CD4-positive, alpha-beta T cell treated with Interleukin-1 beta for 1 hour (primary cell): ENCODE measurements around the gene VIP.
"Not testable (repeated sequence)": the region's sequence is repeated elsewhere in the genome, so short reads cannot be mapped to it uniquely, and the experiment has no call there.

Experiments used
- DNase-seq, 2 donors: peaks; one replicate each; pipeline ENCODE4 v3.0.0-alpha.2; 2020 to 2022

Gene VIP

GRCh38 chr6:152750694-152751093 is at the start of gene VIP:
TSS of gene VIP (plus strand) at chr6:152750797. CDS start at chr6:152752178, 1,381 bp downstream.
- no peak for DNase-seq

- DNase-seq: no peak
Observed at GRCh38 chr6:152701081-152701862, 49.3 kb upstream of the VIP start.

- no peak for DNase-seq
Observed at GRCh38 chr6:152701863-152702401, 48.7 kb upstream of the VIP start.

- not testable (repeated sequence) for DNase-seq
Observed at GRCh38 chr6:152703750-152704149, 46.8 kb upstream of the VIP start.

- DNase-seq: no peak
Observed at GRCh38 chr6:152705327-152705726, 45.3 kb upstream of the VIP start.

- DNase-seq: no peak
Observed at GRCh38 chr6:152716322-152716721, 34.3 kb upstream of the VIP start.

- DNase-seq: no peak
Observed at GRCh38 chr6:152720974-152721373, 29.6 kb upstream of the VIP start.

GRCh38 chr6:152721956-152722355 is 28.6 kb upstream of the VIP start:
- no peak for DNase-seq

- no peak for DNase-seq
Observed at GRCh38 chr6:152723398-152723797, 27.2 kb upstream of the VIP start.

GRCh38 chr6:152726313-152726712 is 24.3 kb upstream of the VIP start:
- no peak for DNase-seq

- DNase-seq: no peak
Observed at GRCh38 chr6:152727507-152727906, 23.1 kb upstream of the VIP start.

GRCh38 chr6:152734630-152735029 is 16.0 kb upstream of the VIP start:
- DNase-seq: no peak

- no peak for DNase-seq
Observed at GRCh38 chr6:152736687-152737273, 13.8 kb upstream of the VIP start.

- DNase-seq: no peak
Observed at GRCh38 chr6:152745509-152746171, 5.0 kb upstream of the VIP start.

- no peak for DNase-seq
Observed at GRCh38 chr6:152746172-152746553, 4.4 kb upstream of the VIP start.

GRCh38 chr6:152748843-152749242 is 1.8 kb upstream of the VIP start:
- DNase-seq: no peak

GRCh38 chr6:152749336-152749735 is 1.3 kb upstream of the VIP start:
- no peak for DNase-seq

GRCh38 chr6:152765331-152765730 is 14.7 kb downstream of the VIP start:
- no peak for DNase-seq

GRCh38 chr6:152769159-152769558 is 18.6 kb downstream of the VIP start:
- no peak for DNase-seq

GRCh38 chr6:152769993-152770392 is 19.4 kb downstream of the VIP start:
- no peak for DNase-seq

GRCh38 chr6:152771061-152771687 is 20.6 kb downstream of the VIP start:
- no peak for DNase-seq

- no peak for DNase-seq
Observed at GRCh38 chr6:152775428-152775827, 24.8 kb downstream of the VIP start.

- DNase-seq: no peak
Observed at GRCh38 chr6:152776833-152777232, 26.2 kb downstream of the VIP start.
